GM19438 (cell line): Measurements from ENCODE around the gene ENOX1.

Experiments used
- ATAC-seq: cut with Tn5 transposase; IDR thresholded peaks from one replicate; pipeline ENCODE4 v1.9.1; 2021; ENCODE audit warnings: low read depth; ENCODE audit not compliant: unreplicated experiment

ENOX1 gene

GRCh38 chr13:43555667-43556066 is 231.1 kb downstream of the ENOX1 start:
- ATAC-seq, result no peak

- ATAC-seq, result no peak
These were observed 234.8 kb downstream of the ENOX1 start for GRCh38 chr13:43551897-43552456.

GRCh38 chr13:43546816-43547215 is 240.0 kb downstream of the ENOX1 start:
- ATAC-seq, result no peak

- ATAC-seq, result no peak
These were observed 240.5 kb downstream of the ENOX1 start for GRCh38 chr13:43546251-43546650.

- no peak for ATAC-seq
These were observed 241.4 kb downstream of the ENOX1 start for GRCh38 chr13:43545317-43545874.

GRCh38 chr13:43544631-43545030 is 242.1 kb downstream of the ENOX1 start:
- ATAC-seq, result no peak

GRCh38 chr13:43544011-43544410 is 242.8 kb downstream of the ENOX1 start:
- ATAC-seq, result no peak

GRCh38 chr13:43543331-43543730 is 243.4 kb downstream of the ENOX1 start:
- no peak for ATAC-seq

GRCh38 chr13:43537124-43537523 is 249.6 kb downstream of the ENOX1 start:
- no peak for ATAC-seq

GRCh38 chr13:43529796-43530195 is 257.0 kb downstream of the ENOX1 start:
- no peak for ATAC-seq

- ATAC-seq, result no peak
These were observed 257.8 kb downstream of the ENOX1 start for GRCh38 chr13:43528992-43529391.

- ATAC-seq, result no peak
These were observed 264.0 kb downstream of the ENOX1 start for GRCh38 chr13:43522788-43523187.

GRCh38 chr13:43520351-43520750 is 266.4 kb downstream of the ENOX1 start:
- no peak for ATAC-seq

- no peak for ATAC-seq
These were observed 267.9 kb downstream of the ENOX1 start for GRCh38 chr13:43518833-43519232.

- ATAC-seq, result no peak
These were observed 270.4 kb downstream of the ENOX1 start for GRCh38 chr13:43516401-43516833.

GRCh38 chr13:43515531-43515930 is 271.2 kb downstream of the ENOX1 start:
- no peak for ATAC-seq

- no peak for ATAC-seq
These were observed 272.5 kb downstream of the ENOX1 start for GRCh38 chr13:43514311-43514710.

- ATAC-seq, result no peak
These were observed 274.6 kb downstream of the ENOX1 start for GRCh38 chr13:43512221-43512620.

GRCh38 chr13:43510956-43511901 is 275.5 kb downstream of the ENOX1 start:
- no peak for ATAC-seq

- ATAC-seq, result no peak
These were observed 291.0 kb downstream of the ENOX1 start for GRCh38 chr13:43495732-43496131.

GRCh38 chr13:43494206-43494605 is 292.6 kb downstream of the ENOX1 start:
- ATAC-seq, result no peak
